GM21381 (cell line): ENCODE results near the gene OGT.
A peak's percentile ranks its signal among the peaks of the same experiment; 100 is the strongest.
"Not testable (repeated sequence)": the region's sequence is repeated elsewhere in the genome, so short reads cannot be mapped to it uniquely, and the experiment has no call there.

Experiments
- ATAC-seq: cut with Tn5 transposase; IDR thresholded peaks from one replicate; pipeline ENCODE4 v1.9.1; 2021; ENCODE audit warnings: mild to moderate bottlenecking, moderate library complexity; ENCODE audit not compliant: unreplicated experiment

Gene OGT

GRCh38 chrX:71537743-71538142 lies 4.8 kb downstream of the OGT start:
- ATAC-seq: no peak

- no peak for ATAC-seq
Observed at GRCh38 chrX:71540801-71541200, 7.9 kb downstream of the OGT start.

- ATAC-seq: peak; percentile 78
Observed at GRCh38 chrX:71541210-71542022, 8.5 kb downstream of the OGT start.

- no peak for ATAC-seq
Observed at GRCh38 chrX:71542411-71542810, 9.5 kb downstream of the OGT start.

- no peak for ATAC-seq
Observed at GRCh38 chrX:71542825-71543224, 9.9 kb downstream of the OGT start.

GRCh38 chrX:71543316-71543715 lies 10.4 kb downstream of the OGT start:
- ATAC-seq: no peak

GRCh38 chrX:71545364-71545763 lies 12.5 kb downstream of the OGT start:
- ATAC-seq: no peak

GRCh38 chrX:71546879-71547278 lies 14.0 kb downstream of the OGT start:
- ATAC-seq: no peak

- no peak for ATAC-seq
Observed at GRCh38 chrX:71547339-71547738, 14.4 kb downstream of the OGT start.

GRCh38 chrX:71549986-71550385 lies 17.1 kb downstream of the OGT start:
- no peak for ATAC-seq

- ATAC-seq: no peak
Observed at GRCh38 chrX:71550578-71550977, 17.7 kb downstream of the OGT start.

- no peak for ATAC-seq
Observed at GRCh38 chrX:71556036-71556435, 23.1 kb downstream of the OGT start.

- ATAC-seq: no peak
Observed at GRCh38 chrX:71558920-71559319, 26.0 kb downstream of the OGT start.

GRCh38 chrX:71559773-71560172 lies 26.9 kb downstream of the OGT start:
- ATAC-seq: not testable (repeated sequence)

GRCh38 chrX:71563921-71564320 lies 31.0 kb downstream of the OGT start:
- no peak for ATAC-seq

- ATAC-seq: no peak
Observed at GRCh38 chrX:71565474-71566041, 32.7 kb downstream of the OGT start.

- ATAC-seq: not testable (repeated sequence)
Observed at GRCh38 chrX:71571390-71571789, 38.5 kb downstream of the OGT start.

GRCh38 chrX:71573590-71573989 lies 40.7 kb downstream of the OGT start:
- no peak for ATAC-seq

GRCh38 chrX:71577682-71578081 lies 44.8 kb downstream of the OGT start:
- no peak for ATAC-seq

- ATAC-seq: no peak
Observed at GRCh38 chrX:71578253-71579135, 45.6 kb downstream of the OGT start, which contains the start of gene GCNA. GCNA (plus strand) TSS chrX:71578437; CDS start chrX:71580822, 2,385 bp downstream.
